Activated effector memory CD4-positive, alpha-beta T cell treated with anti-CD3 and anti-CD28 coated beads, Interleukin-2, amount 50 U/mL, for 16 hours (primary cell): Measurements from ENCODE around the gene MRPL1.

Experiments
- DNase-seq: peaks from one replicate; pipeline ENCODE4 v3.0.0-alpha.2; 2020

The MRPL1 gene

GRCh38 chr4:77852892-77853495 lies 9.6 kb upstream of the MRPL1 start:
- peak; percentile 83 for DNase-seq

GRCh38 chr4:77854431-77855111 lies 8.1 kb upstream of the MRPL1 start:
- no peak for DNase-seq

- no peak for DNase-seq
Observed at GRCh38 chr4:77856152-77856551, 6.5 kb upstream of the MRPL1 start.

- no peak for DNase-seq
Observed at GRCh38 chr4:77859256-77859655, 3.4 kb upstream of the MRPL1 start.

- DNase-seq: no peak
Observed at GRCh38 chr4:77861495-77861894, 1.1 kb upstream of the MRPL1 start.

- DNase-seq: peak; percentile 66
Observed at GRCh38 chr4:77863341-77863740, 711 bp downstream of the MRPL1 start.

GRCh38 chr4:77865259-77865658 lies 2.6 kb downstream of the MRPL1 start:
- no peak for DNase-seq

- DNase-seq: no peak
Observed at GRCh38 chr4:77872723-77873445, 10.3 kb downstream of the MRPL1 start.

GRCh38 chr4:77877167-77877566 lies 14.5 kb downstream of the MRPL1 start:
- DNase-seq: no peak

- no peak for DNase-seq
Observed at GRCh38 chr4:77877771-77878565, 15.3 kb downstream of the MRPL1 start.

GRCh38 chr4:77880784-77881183 lies 18.2 kb downstream of the MRPL1 start:
- no peak for DNase-seq

GRCh38 chr4:77881460-77882295 lies 19.0 kb downstream of the MRPL1 start:
- no peak for DNase-seq

GRCh38 chr4:77893451-77893850 lies 30.8 kb downstream of the MRPL1 start:
- DNase-seq: no peak

GRCh38 chr4:77899607-77900006 lies 37.0 kb downstream of the MRPL1 start:
- DNase-seq: no peak

GRCh38 chr4:77903186-77903585 lies 40.6 kb downstream of the MRPL1 start:
- DNase-seq: no peak

- DNase-seq: no peak
Observed at GRCh38 chr4:77905651-77906263, 43.1 kb downstream of the MRPL1 start.

- no peak for DNase-seq
Observed at GRCh38 chr4:77910676-77911075, 48.0 kb downstream of the MRPL1 start.

- DNase-seq: no peak
Observed at GRCh38 chr4:77911091-77911490, 48.5 kb downstream of the MRPL1 start.

- DNase-seq: no peak
Observed at GRCh38 chr4:77911842-77912450, 49.3 kb downstream of the MRPL1 start.

- no peak for DNase-seq
Observed at GRCh38 chr4:77913348-77913747, 50.7 kb downstream of the MRPL1 start.

GRCh38 chr4:77917075-77917474 lies 54.4 kb downstream of the MRPL1 start:
- DNase-seq: no peak

- no peak for DNase-seq
Observed at GRCh38 chr4:77917601-77918000, 55.0 kb downstream of the MRPL1 start.
